Mesothelial cell of epicardium (in vitro differentiated cells): ENCODE results near the gene MGMT. TPM values are rescaled to one million over a fixed set of nuclear protein-coding genes. Genes with fewer than 3 reads are reported as not detected.

ENCODE experiments used
- DNase-seq, 2 experiments: peaks; one replicate each; pipeline ENCODE4 v3.0.0; 2021; ENCODE audit warnings: low spot score in 2 of 2; ENCODE audit not compliant: unreplicated experiment in 2 of 2
- H3K27ac Mint-ChIP-seq: 2 replicates; pipeline ENCODE4 v1.8.0; 2021; ENCODE audit warnings: mixed read lengths
- H3K27me3 Mint-ChIP-seq: 2 replicates; pipeline ENCODE4 v1.8.0; 2021; ENCODE audit warnings: low read depth, mixed read lengths
- H3K36me3 Mint-ChIP-seq: 2 replicates; pipeline ENCODE4 v1.8.0; 2021; ENCODE audit warnings: mixed read lengths
- H3K4me1 Mint-ChIP-seq: 2 replicates; pipeline ENCODE4 v1.8.0; 2021; ENCODE audit warnings: mixed read lengths
- H3K4me3 Mint-ChIP-seq: 2 replicates; pipeline ENCODE4 v1.8.0; 2021; ENCODE audit warnings: mild to moderate bottlenecking, moderate library complexity, mixed read lengths
- H3K9me3 Mint-ChIP-seq: 2 replicates; pipeline ENCODE4 v1.8.0; 2021; ENCODE audit warnings: mixed read lengths
- CTCF ChIP-seq: fragments of 200-600 bp; sonication (generic); IDR thresholded peaks from one replicate; pipeline ENCODE4 v1.5.0; 2021; ENCODE audit warnings: antibody characterized with exemption; ENCODE audit not compliant: unreplicated experiment
- total RNA-seq: library from RNA; stranded (reverse); gene quantifications from 3 replicates; pipeline ENCODE4 v1.2.1, GENCODE V29; 2021

Gene MGMT
- total RNA-seq, 1 donor from 2014 or later: 35.7 TPM

GRCh38 chr10:129673292-129673691 lies 206.3 kb downstream of the MGMT start:
- Mint-ChIP-seq H3K27me3 (no peaks in the 10 kb centered on the region), H3K27ac (no peak overlapping the region), H3K9me3 (peaks cover 24% of the 10 kb centered on the region), H3K4me3 (no peak overlapping the region), H3K4me1 (no peaks in the 10 kb centered on the region), H3K36me3 (peaks cover 26% of the 10 kb centered on the region)
- no peak for TF ChIP-seq CTCF
- DNase-seq: no peak

- Mint-ChIP-seq H3K27ac (no peak overlapping the region), H3K36me3 (peaks cover 18% of the 10 kb centered on the region), H3K4me3 (no peak overlapping the region), H3K4me1 (no peaks in the 10 kb centered on the region), H3K27me3 (no peaks in the 10 kb centered on the region), H3K9me3 (peaks cover 15% of the 10 kb centered on the region)
- TF ChIP-seq CTCF: no peak
- DNase-seq: no peak
Measured at GRCh38 chr10:129675027-129675769, 208.2 kb downstream of the MGMT start.

- TF ChIP-seq CTCF: no peak
- Mint-ChIP-seq H3K9me3 (peaks cover 15% of the 10 kb centered on the region), H3K27me3 (no peaks in the 10 kb centered on the region), H3K4me3 (no peak overlapping the region), H3K27ac (no peak overlapping the region), H3K4me1 (no peaks in the 10 kb centered on the region), H3K36me3 (peaks cover 15% of the 10 kb centered on the region)
- DNase-seq: no peak
Measured at GRCh38 chr10:129676014-129676413, 209.0 kb downstream of the MGMT start.

- Mint-ChIP-seq H3K27me3 (no peaks in the 10 kb centered on the region), H3K36me3 (peaks cover 8% of the 10 kb centered on the region), H3K4me3 (no peak overlapping the region), H3K27ac (no peak overlapping the region), H3K4me1 (no peaks in the 10 kb centered on the region), H3K9me3 (peaks cover 4% of the 10 kb centered on the region)
- TF ChIP-seq CTCF: no peak
- DNase-seq: no peak
Measured at GRCh38 chr10:129677377-129677927, 210.4 kb downstream of the MGMT start.

GRCh38 chr10:129678186-129678585 lies 211.1 kb downstream of the MGMT start:
- DNase-seq: no peak
- no peak overlapping the region for H3K4me3 Mint-ChIP-seq
- peaks cover 6% of the 10 kb centered on the region for H3K36me3 Mint-ChIP-seq
- no peaks in the 10 kb centered on the region for H3K27me3 Mint-ChIP-seq
- TF ChIP-seq CTCF: no peak
- no peak overlapping the region for H3K27ac Mint-ChIP-seq
- no peaks in the 10 kb centered on the region for H3K4me1 Mint-ChIP-seq
- H3K9me3 Mint-ChIP-seq: no peaks in the 10 kb centered on the region
